ENCODE measurements around the gene DNAJA4.

Gene DNAJA4

GRCh38 chr15:78259232-78259631 lies 5.1 kb upstream of the DNAJA4 start:
- TF ChIP-seq GATA2 (IDR thresholded peaks at IDR 0.05; ENCODE audit: low read depth, low read length) (no peak), GATA3 (IDR thresholded peaks at IDR 0.05; ENCODE audit: low read depth, low read length) (no peak)

GRCh38 chr15:78260489-78260888 lies 3.9 kb upstream of the DNAJA4 start:
- TF ChIP-seq GATA2 (IDR thresholded peaks at IDR 0.05; ENCODE audit: low read depth, low read length) (no peak), GATA3 (IDR thresholded peaks at IDR 0.05; ENCODE audit: low read depth, low read length) (no peak)

DNA sequence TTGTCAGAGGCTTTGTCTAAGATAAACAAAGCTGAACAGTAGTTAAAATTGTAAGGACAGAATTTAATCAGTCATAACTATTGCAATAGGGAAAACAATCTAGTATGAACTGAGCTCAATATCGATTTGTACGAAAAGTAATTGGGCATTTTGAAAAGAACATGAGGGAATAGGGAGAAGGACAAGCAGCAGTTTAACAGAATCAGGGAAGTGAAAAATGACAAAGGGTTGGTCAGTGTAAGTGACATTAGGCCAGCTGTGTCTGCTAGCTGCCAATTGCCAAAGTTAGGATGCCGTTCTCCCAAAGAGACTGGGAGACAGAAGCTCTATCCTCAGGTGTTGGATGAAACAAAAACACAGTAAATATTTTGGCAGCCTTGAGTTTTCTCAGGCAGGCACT lies 3.3 kb upstream of the DNAJA4 start:
- TF ChIP-seq GATA2 (IDR thresholded peaks at IDR 0.05; ENCODE audit: low read depth, low read length) = no peak
- TF ChIP-seq GATA3 (IDR thresholded peaks at IDR 0.05; ENCODE audit: low read depth, low read length) = no peak

DNA sequence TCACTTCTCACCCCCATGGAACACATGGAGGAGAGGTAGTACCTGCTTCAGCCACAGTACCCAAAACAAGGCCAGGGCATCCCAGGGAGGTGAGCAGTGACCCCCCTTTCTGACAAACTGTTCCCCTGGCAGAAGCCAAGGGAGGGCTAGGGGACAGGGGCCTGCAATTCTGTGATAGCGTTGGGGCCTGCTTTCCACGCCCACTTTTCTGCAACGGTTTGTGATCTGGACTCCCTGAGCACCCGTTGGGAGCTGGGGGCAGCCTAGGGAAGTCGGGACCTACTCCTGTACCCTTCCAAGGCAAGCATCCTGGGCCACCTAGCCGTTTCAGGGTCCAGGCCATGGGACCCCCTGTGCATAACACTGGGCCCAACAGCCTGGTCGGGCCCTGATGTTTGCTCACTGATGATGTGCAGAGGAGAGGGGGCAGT lies 996 bp upstream of the DNAJA4 start:
- no peak for TF ChIP-seq GATA2 (IDR thresholded peaks at IDR 0.05; ENCODE audit: low read depth, low read length)
- no peak for TF ChIP-seq GATA3 (IDR thresholded peaks at IDR 0.05; ENCODE audit: low read depth, low read length)

GRCh38 chr15:78263907-78264303 lies 457 bp upstream of the DNAJA4 start:
- TF ChIP-seq GATA3 (IDR thresholded peaks at IDR 0.05; ENCODE audit: low read depth, low read length) = no peak
- no peak for TF ChIP-seq GATA2 (IDR thresholded peaks at IDR 0.05; ENCODE audit: low read depth, low read length)

DNA sequence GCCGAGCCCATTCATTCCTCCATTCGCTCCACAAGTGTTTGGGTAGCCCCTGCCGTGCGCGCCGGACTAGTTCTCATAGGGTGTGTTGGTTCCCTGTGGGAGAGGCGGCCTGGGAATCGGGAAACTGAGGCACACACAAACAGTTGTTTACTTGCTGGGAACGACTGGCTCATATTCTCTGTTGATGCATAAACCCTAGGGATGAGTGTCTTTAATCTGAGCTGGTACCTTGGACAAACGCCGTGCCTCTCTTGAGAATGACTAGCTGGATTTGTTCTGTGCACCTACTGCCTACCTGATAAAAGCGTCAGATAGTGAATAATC lies 737 bp downstream of the DNAJA4 start:
- TF ChIP-seq GATA2 (IDR thresholded peaks at IDR 0.05; ENCODE audit: low read depth, low read length) = no peak
- no peak for TF ChIP-seq GATA3 (IDR thresholded peaks at IDR 0.05; ENCODE audit: low read depth, low read length)

- no peak for TF ChIP-seq GATA2 (IDR thresholded peaks at IDR 0.05; ENCODE audit: low read depth, low read length)
- TF ChIP-seq GATA3 (IDR thresholded peaks at IDR 0.05; ENCODE audit: low read depth, low read length) = no peak
Observed at GRCh38 chr15:78265752-78266224, 1.4 kb downstream of the DNAJA4 start.

DNA sequence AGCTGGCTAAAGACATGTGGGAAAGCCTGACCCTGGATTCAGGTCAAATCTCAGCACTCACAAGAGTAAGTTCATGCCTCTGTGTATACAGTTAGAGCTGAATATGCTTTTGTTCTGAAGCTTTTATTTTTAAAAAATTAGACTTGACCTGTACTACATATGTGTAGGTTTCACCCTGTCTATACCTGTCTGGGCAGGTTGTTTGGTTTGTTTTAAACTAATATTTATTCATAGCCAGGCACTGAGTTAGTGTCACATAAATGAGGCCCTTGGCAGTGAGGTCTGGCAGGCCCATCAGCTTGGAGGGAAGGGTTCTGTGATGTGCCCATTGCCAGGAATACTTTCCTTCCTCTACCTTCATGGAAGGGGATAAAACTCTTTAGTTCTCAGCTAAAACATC lies 1.9 kb downstream of the DNAJA4 start:
- no peak for TF ChIP-seq GATA3 (IDR thresholded peaks at IDR 0.05; ENCODE audit: low read depth, low read length)
- TF ChIP-seq GATA2 (IDR thresholded peaks at IDR 0.05; ENCODE audit: low read depth, low read length) = no peak

- no peak for TF ChIP-seq GATA2 (IDR thresholded peaks at IDR 0.05; ENCODE audit: low read depth, low read length)
- TF ChIP-seq GATA3 (IDR thresholded peaks at IDR 0.05; ENCODE audit: low read depth, low read length) = no peak
Observed at GRCh38 chr15:78266806-78267205, 2.4 kb downstream of the DNAJA4 start.

- TF ChIP-seq GATA3 (IDR thresholded peaks at IDR 0.05; ENCODE audit: low read depth, low read length) (no peak), GATA2 (IDR thresholded peaks at IDR 0.05; ENCODE audit: low read depth, low read length) (no peak)
Observed at GRCh38 chr15:78272316-78272715, 8.0 kb downstream of the DNAJA4 start.

- no peak for TF ChIP-seq GATA3 (IDR thresholded peaks at IDR 0.05; ENCODE audit: low read depth, low read length)
- no peak for TF ChIP-seq GATA2 (IDR thresholded peaks at IDR 0.05; ENCODE audit: low read depth, low read length)
Observed at GRCh38 chr15:78272776-78273175, 8.4 kb downstream of the DNAJA4 start.

GRCh38 chr15:78274994-78275393 lies 10.6 kb downstream of the DNAJA4 start:
- TF ChIP-seq GATA3 (IDR thresholded peaks at IDR 0.05; ENCODE audit: low read depth, low read length) = no peak
- no peak for TF ChIP-seq GATA2 (IDR thresholded peaks at IDR 0.05; ENCODE audit: low read depth, low read length)

DNA sequence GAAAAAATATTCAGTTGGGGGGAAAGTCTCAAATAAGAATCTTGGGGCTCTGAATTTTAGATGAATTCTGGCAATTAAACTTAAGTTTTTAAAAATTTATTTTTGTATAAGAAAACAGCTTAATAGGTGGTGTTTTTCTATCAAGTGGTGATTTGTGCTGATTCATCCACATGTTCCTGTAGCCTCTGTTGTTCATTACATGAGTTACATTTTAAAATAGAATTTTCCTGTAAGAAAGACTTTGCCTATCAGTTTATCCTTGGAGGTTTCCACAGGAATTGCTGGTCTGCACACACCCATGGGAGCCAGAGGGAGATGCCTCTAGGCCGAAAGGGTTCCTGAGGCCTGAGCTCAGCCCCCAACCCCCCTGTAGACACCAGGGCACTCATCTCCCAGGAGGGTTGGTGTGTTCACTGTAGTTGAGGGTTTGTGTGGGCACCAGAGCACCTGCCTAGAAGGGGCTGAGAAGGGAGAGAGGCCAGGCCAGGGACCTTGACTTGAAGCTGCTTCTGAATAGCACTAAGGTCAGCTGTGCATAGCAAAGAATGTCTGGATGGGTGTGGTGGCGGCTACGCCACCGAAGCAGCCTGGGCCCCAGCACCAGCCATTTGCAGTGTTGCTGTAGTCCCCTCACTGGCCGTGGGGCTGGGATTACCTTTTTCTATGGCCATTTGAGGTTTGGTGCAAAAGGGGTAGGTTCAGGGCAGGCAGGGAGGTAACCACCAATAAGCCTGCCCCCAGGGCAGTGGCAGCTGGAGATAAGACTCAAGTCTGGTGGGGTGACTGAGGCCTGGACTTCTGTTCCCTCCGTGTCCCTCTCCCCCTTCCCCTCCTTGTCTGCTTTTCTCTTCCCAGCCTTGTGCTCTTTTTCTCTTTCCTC lies 11.9 kb downstream of the DNAJA4 start:
- TF ChIP-seq GATA3 (IDR thresholded peaks at IDR 0.05; ENCODE audit: low read depth, low read length) = no peak
- TF ChIP-seq GATA2 (IDR thresholded peaks at IDR 0.05; ENCODE audit: low read depth, low read length) = no peak

GRCh38 chr15:78280319-78281072 lies 16.1 kb downstream of the DNAJA4 start:
- TF ChIP-seq GATA3 (IDR thresholded peaks at IDR 0.05; ENCODE audit: low read depth, low read length) = no peak
- no peak for TF ChIP-seq GATA2 (IDR thresholded peaks at IDR 0.05; ENCODE audit: low read depth, low read length)

DNA sequence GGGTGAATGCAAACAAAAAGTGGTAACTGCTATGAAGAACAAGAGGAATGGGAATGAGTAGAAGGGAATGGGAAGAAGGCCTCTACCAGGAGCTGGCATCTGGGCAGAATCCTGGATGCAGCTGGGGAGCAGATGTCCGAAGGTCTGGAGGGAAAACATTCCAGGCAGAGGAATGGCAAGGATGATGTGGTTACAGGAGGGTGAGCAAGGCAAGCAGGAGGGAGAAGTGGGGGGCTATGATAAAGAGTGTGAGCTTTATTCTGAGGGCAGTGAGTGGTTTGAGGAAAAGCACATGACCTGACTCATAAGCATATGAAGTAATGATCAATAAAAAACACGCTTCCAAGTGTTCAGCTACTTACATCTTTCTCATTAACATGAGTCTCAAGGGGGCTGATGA lies 18.0 kb downstream of the DNAJA4 start:
- TF ChIP-seq GATA2 (IDR thresholded peaks at IDR 0.05; ENCODE audit: low read depth, low read length) (no peak), GATA3 (IDR thresholded peaks at IDR 0.05; ENCODE audit: low read depth, low read length) (no peak)
